NCI-H446 (cell line): Measurements from ENCODE around the gene SMURF2.

ENCODE experiments used
- DNase-seq, 2 experiments: peaks; one replicate each; lab custom pipeline; 2025; lab: John Stamatoyannopoulos, UW

Gene SMURF2

GRCh38 chr17:64537488-64537887, 124.6 kb downstream of the SMURF2 start:
- no peak for DNase-seq

GRCh38 chr17:64536913-64537312, 125.2 kb downstream of the SMURF2 start:
- no peak for DNase-seq

GRCh38 chr17:64535357-64535756, 126.8 kb downstream of the SMURF2 start:
- DNase-seq, result no peak

GRCh38 chr17:64534187-64534586, 127.9 kb downstream of the SMURF2 start:
- DNase-seq, result no peak

GRCh38 chr17:64533784-64534183, 128.3 kb downstream of the SMURF2 start:
- no peak for DNase-seq

- DNase-seq, result no peak
Measured at GRCh38 chr17:64532409-64532808, 129.7 kb downstream of the SMURF2 start.

GRCh38 chr17:64531955-64532371, 130.1 kb downstream of the SMURF2 start:
- no peak for DNase-seq

GRCh38 chr17:64529221-64529620, 132.9 kb downstream of the SMURF2 start:
- no peak for DNase-seq

- no peak for DNase-seq
Measured at GRCh38 chr17:64527914-64528313, 134.2 kb downstream of the SMURF2 start.

- no peak for DNase-seq
Measured at GRCh38 chr17:64520359-64520758, 141.7 kb downstream of the SMURF2 start.

GRCh38 chr17:64519601-64520000, 142.5 kb downstream of the SMURF2 start:
- no peak for DNase-seq

- no peak for DNase-seq
Measured at GRCh38 chr17:64515829-64516228, 146.3 kb downstream of the SMURF2 start.

GRCh38 chr17:64515419-64515818, 146.7 kb downstream of the SMURF2 start:
- no peak for DNase-seq

- DNase-seq, result no peak
Measured at GRCh38 chr17:64509179-64509578, 152.9 kb downstream of the SMURF2 start.

- no peak for DNase-seq
Measured at GRCh38 chr17:64508683-64509082, 153.4 kb downstream of the SMURF2 start.

- DNase-seq, result peak; percentile 31 to 49
Measured at GRCh38 chr17:64507413-64507782, 154.7 kb downstream of the SMURF2 start.

- DNase-seq, result peak; percentile 98
Measured at GRCh38 chr17:64506576-64507412, 155.3 kb downstream of the SMURF2 start, which contains the start of gene CEP95. Gene CEP95 (plus strand): TSS chr17:64506977. CDS start chr17:64507098, 121 bp downstream.

GRCh38 chr17:64506201-64506575, 155.9 kb downstream of the SMURF2 start, which contains the start of gene DDX5:
Gene DDX5 (minus strand): TSS chr17:64506289. CDS start chr17:64506119, 170 bp downstream.
- DNase-seq, result peak; percentile 98

GRCh38 chr17:64505340-64506200, 156.5 kb downstream of the SMURF2 start:
- DNase-seq, result peak; percentile 52 to 86

- no peak for DNase-seq
Measured at GRCh38 chr17:64504769-64505339, 157.3 kb downstream of the SMURF2 start.

GRCh38 chr17:64503821-64504768, 158.0 kb downstream of the SMURF2 start:
- DNase-seq, result no peak
